Colonic mucosa (tissue), 4 donors: ENCODE results near the gene ZBTB7B. TPM values are rescaled to one million over a fixed set of nuclear protein-coding genes. Genes with fewer than 3 reads are reported as not detected.

Experiments used
- DNase-seq: peaks from one replicate; pipeline ENCODE4 v3.0.0-alpha.2; 2020
- H3K27ac ChIP-seq: fragments of 200-600 bp; one replicate; pipeline ENCODE4 v1.8.0; 2021
- H3K27me3 ChIP-seq: fragments of 200-600 bp; one replicate; pipeline ENCODE4 v1.8.0; 2021
- H3K36me3 ChIP-seq: fragments of 200-600 bp; one replicate; pipeline ENCODE4 v1.8.0; 2021
- H3K4me1 ChIP-seq: fragments of 200-600 bp; one replicate; pipeline ENCODE4 v1.8.0; 2021; ENCODE audit warnings: mild to moderate bottlenecking
- H3K4me3 ChIP-seq: fragments of 200-600 bp; one replicate; pipeline ENCODE4 v1.8.0; 2021
- H3K9ac ChIP-seq, 2 donors: one replicate each; pipeline ENCODE4 v1.7.0; 2013; ENCODE audit warnings: control low read depth in 2 of 2, low read depth in 2 of 2, low read length in 2 of 2
- H3K9me3 ChIP-seq: fragments of 200-600 bp; one replicate; pipeline ENCODE4 v1.8.0; 2021
- intact Hi-C: fragments of 100-400 bp; cut with DNase I; formaldehyde crosslinking; loops from one replicate; pipeline ENCODE4 v1.14.1; 2022
- total RNA-seq, 2 donors: library from RNA; stranded (reverse); fragmentation: NEBNext Ultra II Directional in 1 of 2; extraction: Animal tissue kit (Norgen Biotek cat#: 25700) in 1 of 2; gene quantifications; one replicate each; pipeline ENCODE4 v1.2.1, GENCODE V29; 2021
- TF ChIP-seq, protein P1 (sequence below): fragments of 200-600 bp; IDR thresholded peaks from one replicate; pipeline ENCODE4 v1.8.0; 2022; ENCODE audit warnings: antibody characterized with exemption, mild to moderate bottlenecking
- donor health status: healthy.
- donor health status: DM: no; HTN: no; CAD: no.
- donor health status: DM: no; HTN: no; CAD: no.

Gene ZBTB7B
- total RNA-seq, 2 donors from 2014 or later, result 185 to 205 TPM

DNA sequence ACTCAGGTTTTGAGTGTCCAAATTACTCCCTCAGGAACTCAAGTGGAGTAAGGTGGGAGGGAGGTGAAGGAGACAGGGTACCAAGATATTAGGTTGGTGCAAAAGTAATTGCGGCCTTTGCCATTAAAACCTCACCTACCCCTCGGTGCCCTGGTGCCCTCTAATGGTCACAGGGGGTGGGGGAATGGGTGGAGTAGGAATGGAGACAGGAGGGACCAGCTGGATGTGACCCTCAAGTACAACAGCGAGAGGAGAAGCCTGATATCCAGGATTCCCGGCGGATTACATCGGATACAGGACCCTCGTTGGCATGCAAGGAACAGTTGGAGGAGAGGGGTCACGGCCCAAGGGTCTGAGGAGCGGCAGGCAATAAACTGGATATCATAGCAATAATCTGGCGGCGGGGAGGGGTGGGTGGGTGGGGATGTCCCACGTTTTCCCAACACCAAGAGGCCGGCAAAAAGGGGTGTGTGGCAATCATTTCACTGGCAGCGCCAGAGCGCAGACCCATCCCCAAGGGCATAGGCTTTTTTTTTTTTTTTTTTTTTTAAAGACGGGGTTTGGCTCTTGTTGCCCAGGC, 4.3 kb upstream of the ZBTB7B start:
- intact Hi-C loops, result no loop called here
- TF ChIP-seq, protein P1, sequence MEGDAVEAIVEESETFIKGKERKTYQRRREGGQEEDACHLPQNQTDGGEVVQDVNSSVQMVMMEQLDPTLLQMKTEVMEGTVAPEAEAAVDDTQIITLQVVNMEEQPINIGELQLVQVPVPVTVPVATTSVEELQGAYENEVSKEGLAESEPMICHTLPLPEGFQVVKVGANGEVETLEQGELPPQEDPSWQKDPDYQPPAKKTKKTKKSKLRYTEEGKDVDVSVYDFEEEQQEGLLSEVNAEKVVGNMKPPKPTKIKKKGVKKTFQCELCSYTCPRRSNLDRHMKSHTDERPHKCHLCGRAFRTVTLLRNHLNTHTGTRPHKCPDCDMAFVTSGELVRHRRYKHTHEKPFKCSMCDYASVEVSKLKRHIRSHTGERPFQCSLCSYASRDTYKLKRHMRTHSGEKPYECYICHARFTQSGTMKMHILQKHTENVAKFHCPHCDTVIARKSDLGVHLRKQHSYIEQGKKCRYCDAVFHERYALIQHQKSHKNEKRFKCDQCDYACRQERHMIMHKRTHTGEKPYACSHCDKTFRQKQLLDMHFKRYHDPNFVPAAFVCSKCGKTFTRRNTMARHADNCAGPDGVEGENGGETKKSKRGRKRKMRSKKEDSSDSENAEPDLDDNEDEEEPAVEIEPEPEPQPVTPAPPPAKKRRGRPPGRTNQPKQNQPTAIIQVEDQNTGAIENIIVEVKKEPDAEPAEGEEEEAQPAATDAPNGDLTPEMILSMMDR, result no peak
- no peak for DNase-seq
- Histone ChIP-seq H3K27ac (no peak overlapping the region), H3K4me1 (peaks cover 7% of the 10 kb centered on the region), H3K4me3 (no peak overlapping the region), H3K9me3 (no peaks in the 10 kb centered on the region), H3K36me3 (no peaks in the 10 kb centered on the region), H3K27me3 (no peaks in the 10 kb centered on the region), H3K9ac (peak overlapping the region in 1 of 2 donors; percentile 46)

DNA sequence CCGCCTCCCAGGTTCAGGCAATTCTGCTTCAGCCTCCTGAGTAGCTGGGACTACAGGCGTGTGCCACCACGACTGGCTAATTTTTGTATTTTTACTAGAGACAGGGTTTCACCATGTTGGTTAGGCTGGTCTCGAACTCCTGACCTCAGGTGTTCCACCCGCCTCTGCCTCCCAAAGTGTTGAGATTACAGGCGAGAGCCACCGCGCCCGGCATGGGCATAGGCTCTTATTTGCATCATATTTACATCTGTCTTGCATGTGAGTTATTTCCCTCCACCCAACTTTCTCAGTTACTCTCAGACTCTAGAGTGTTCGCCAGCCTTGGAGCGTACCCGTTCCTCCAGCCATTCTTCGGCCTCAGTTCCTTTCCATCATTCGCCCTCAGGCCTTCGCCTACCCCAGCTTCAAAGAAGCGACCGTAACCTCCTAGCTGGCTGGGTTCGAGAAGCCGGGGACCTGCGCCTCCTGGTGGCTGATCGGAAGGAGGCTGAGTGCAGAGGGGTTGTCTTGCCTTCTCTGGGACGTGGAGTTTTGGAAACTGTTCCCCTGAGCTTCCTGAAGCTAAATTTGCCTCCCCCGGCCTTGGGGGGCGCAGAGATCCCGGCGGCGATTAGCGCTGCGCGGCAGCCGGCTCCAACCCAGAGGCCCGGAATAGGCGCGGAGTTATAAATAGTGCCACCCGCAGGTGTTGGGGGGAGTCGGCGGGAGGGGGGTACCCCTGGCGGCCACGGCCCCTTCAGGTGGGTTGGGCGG, 3.6 kb upstream of the ZBTB7B start:
- no peaks in the 10 kb centered on the region for H3K27me3 ChIP-seq
- peak overlapping the region; percentile 95 for H3K27ac ChIP-seq
- DNase-seq, result peak; percentile 79
- peak overlapping the region; percentile 83 for H3K4me3 ChIP-seq
- H3K9me3 ChIP-seq, result no peaks in the 10 kb centered on the region
- no peaks in the 10 kb centered on the region for H3K36me3 ChIP-seq
- peak overlapping the region; percentile 53 to 74 for H3K9ac ChIP-seq
- TF ChIP-seq, protein P1, result peak; percentile 72
- H3K4me1 ChIP-seq, result peaks cover 7% of the 10 kb centered on the region
- intact Hi-C loops, result no loop called here

DNA sequence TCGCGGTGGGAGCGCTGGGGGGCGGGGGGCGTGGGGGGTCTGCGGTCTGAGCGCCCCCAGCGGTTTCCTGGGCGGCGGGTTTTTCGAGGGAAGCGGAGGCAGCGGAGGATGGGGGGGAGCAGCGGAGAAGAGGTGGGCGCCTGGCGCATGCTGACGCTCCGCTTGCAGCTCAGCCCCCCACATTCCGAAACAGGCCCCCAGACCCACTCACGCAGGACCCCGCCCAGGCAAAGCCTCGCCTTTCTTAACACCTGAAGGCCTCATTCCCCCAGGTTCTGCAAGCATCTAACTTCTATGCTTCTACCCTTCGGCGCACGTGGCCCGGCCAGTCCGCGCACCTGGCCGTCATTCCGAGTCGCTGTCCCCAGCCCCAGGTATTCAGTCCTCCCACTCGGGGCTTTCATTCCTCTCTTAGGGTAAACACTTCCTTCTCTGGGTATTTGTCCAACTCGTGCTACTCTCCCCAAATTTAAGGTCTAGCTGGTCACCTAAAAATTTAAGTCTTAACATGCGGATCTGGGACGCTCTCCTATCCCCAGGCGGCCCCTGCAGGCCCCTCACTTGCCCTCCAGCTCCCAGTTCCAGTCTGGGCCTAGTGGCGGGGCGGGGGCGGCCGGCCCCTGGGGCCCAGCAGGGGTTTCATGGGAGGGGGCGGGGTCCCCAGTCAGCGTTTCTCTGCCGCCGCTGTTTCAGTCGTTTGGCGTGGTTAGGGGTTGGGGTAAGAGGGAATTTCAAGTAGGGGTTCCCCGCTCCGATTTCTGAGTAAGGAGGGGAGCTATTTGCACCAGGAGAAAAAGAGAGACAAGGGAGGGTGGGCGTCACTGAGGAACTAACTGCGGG, 2.8 kb upstream of the ZBTB7B start:
- Histone ChIP-seq H3K36me3 (no peaks in the 10 kb centered on the region), H3K4me3 (peak overlapping the region; percentile 83), H3K27ac (peak overlapping the region; percentile 95), H3K4me1 (peaks cover 8% of the 10 kb centered on the region), H3K27me3 (no peaks in the 10 kb centered on the region), H3K9ac (peak overlapping the region; percentile 58 to 94), H3K9me3 (no peaks in the 10 kb centered on the region)
- peak; percentile 66 for DNase-seq
- intact Hi-C loops, result no loop called here
- TF ChIP-seq, protein P1, result no peak

DNA sequence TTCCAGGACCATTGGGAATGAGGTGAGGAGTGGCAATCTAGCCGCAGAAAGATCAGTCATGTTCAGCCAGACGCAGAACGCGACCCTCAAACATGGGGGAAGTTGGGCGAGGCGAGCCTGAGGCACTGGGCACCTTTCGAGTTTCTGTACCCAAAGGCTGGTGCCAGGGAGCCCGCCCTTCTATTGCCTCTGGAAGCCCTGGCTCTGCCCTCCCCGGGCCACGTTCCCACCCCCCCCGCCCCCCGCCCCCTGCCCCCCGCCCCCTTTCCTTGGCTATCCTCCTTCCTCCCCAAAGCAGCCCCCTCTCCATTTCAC, 2.2 kb upstream of the ZBTB7B start:
- H3K27me3 ChIP-seq, result no peaks in the 10 kb centered on the region
- peak overlapping the region; percentile 95 for H3K27ac ChIP-seq
- H3K36me3 ChIP-seq, result no peaks in the 10 kb centered on the region
- peaks cover 14% of the 10 kb centered on the region for H3K4me1 ChIP-seq
- peak overlapping the region; percentile 83 for H3K4me3 ChIP-seq
- peak overlapping the region; percentile 92 to 94 for H3K9ac ChIP-seq
- H3K9me3 ChIP-seq, result no peaks in the 10 kb centered on the region
- intact Hi-C loops, result no loop called here
- TF ChIP-seq, protein P1, result no peak
- peak; percentile 63 for DNase-seq

DNA sequence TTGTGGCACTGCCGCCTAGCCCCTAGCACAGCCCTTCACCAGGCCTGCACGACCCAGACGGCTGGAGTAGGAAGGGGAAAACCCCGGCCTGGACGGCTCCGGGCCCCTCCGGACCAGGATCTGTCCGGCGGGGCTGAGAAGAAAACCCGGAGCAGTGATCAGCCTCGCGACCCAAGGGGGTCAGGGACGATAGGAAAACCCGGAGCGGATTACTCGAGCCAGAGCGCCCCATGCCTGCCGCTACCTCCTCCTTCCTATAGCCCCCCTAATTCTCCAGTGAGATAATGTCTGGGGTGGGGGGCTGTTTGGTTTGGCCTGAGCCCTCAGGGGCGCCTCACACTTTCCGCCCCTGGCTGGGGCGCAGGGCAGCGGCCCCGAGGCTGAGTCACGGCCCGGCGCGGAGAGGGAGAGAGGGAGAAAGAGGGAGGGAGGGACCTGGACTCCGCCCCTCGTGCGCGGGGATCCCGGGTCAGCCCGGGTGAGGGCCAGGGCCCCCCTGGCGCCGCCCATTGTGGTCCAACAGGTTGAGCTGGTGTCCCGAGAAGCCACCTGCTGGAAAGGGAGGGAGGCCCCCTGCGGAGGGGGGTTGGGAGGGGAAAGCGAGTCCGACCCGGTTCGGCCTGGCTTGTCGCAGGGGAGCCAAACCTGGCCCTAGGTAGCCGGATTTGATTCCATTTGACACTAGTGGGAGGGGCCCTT, 1.7 kb upstream of the ZBTB7B start:
- no peaks in the 10 kb centered on the region for H3K27me3 ChIP-seq
- peaks cover 17% of the 10 kb centered on the region for H3K4me1 ChIP-seq
- H3K27ac ChIP-seq, result peak overlapping the region; percentile 95
- peak overlapping the region; percentile 83 for H3K4me3 ChIP-seq
- TF ChIP-seq, protein P1, result no peak
- peak overlapping the region; percentile 87 to 92 for H3K9ac ChIP-seq
- DNase-seq, result peak; percentile 98
- H3K36me3 ChIP-seq, result no peaks in the 10 kb centered on the region
- H3K9me3 ChIP-seq, result no peaks in the 10 kb centered on the region
- intact Hi-C loops, result no loop called here
